ENCODE results near the gene ST3GAL3. TPM values are rescaled to one million over a fixed set of nuclear protein-coding genes. Genes with fewer than 3 reads are reported as not detected.

Gene ST3GAL3
- polyA plus RNA-seq, 1 donor (not counting 4 experiments of a cell fraction or from before 2014, with no cell fraction given): 10.0 TPM

GRCh38 chr1:43779266-43779665, 71.9 kb downstream of the ST3GAL3 start:
- H4K20me1 ChIP-seq (ENCODE audit: control insufficient read depth, extremely low read depth, insufficient read depth, low read length): no peaks in the 10 kb centered on the region
- H3K36me3 ChIP-seq (ENCODE audit: control insufficient read depth in 2 of 2, extremely low read depth in 1 of 2, insufficient read depth in 2 of 2, low read length in 2 of 2): no peaks in the 10 kb centered on the region
- no peak overlapping the region for H3K9ac ChIP-seq (ENCODE audit: control insufficient read depth, extremely low read depth, insufficient read depth, low read length)
- H3K27me3 ChIP-seq (ENCODE audit: control insufficient read depth, extremely low read depth, insufficient read depth, low read length): no peaks in the 10 kb centered on the region
- dilution Hi-C loops (cut with MboI; ENCODE audit: extremely low pct_ligation_motif_present, low sequenced_read_pairs): no loop called here
- H3K4me3 ChIP-seq (ENCODE audit: control insufficient read depth in 2 of 3, extremely low read depth in 1 of 3, insufficient read depth in 2 of 3, low read depth in 1 of 3, low read length in 3 of 3): no peak overlapping the region
- H3K27ac ChIP-seq (ENCODE audit: control insufficient read depth, insufficient read depth, low read length): no peak overlapping the region
- no peaks in the 10 kb centered on the region for H3K9me1 ChIP-seq (ENCODE audit: control insufficient read depth, extremely low read depth, insufficient read depth, low read length)
- no peaks in the 10 kb centered on the region for H3K9me3 ChIP-seq (ENCODE audit: control insufficient read depth, low read depth, low read length)
- no peak overlapping the region for H2AFZ ChIP-seq (ENCODE audit: control insufficient read depth, low read length)
- DNase-seq (ENCODE audit: low read depth, low spot score) (no peak), FAIRE-seq (no peak)
- no peak for TF ChIP-seq EZH2 (IDR thresholded peaks at IDR 0.05; ENCODE audit: low read length)
- TF ChIP-seq CTCF (optimal IDR thresholded peaks at IDR 0.05 in 1 of 3, IDR thresholded peaks at IDR 0.05 in 1 of 3, conservative IDR thresholded peaks at IDR 0.05 in 1 of 3; ENCODE audit: extremely low read depth in 1 of 3, insufficient read depth in 2 of 3, low read length in 3 of 3): no peak
- H3K4me1 ChIP-seq (ENCODE audit: control insufficient read depth, extremely low read depth, insufficient read depth, low read length): peaks cover 22% of the 10 kb centered on the region
- no peaks in the 10 kb centered on the region for H3K79me2 ChIP-seq (ENCODE audit: control insufficient read depth, insufficient read depth, low read length)
- no peak overlapping the region for H3K4me2 ChIP-seq (ENCODE audit: control insufficient read depth, extremely low read depth, insufficient read depth, low read depth, low read length)

- TF ChIP-seq EZH2 (IDR thresholded peaks at IDR 0.05; ENCODE audit: low read length) (no peak), CTCF (optimal IDR thresholded peaks at IDR 0.05 in 1 of 3, IDR thresholded peaks at IDR 0.05 in 1 of 3, conservative IDR thresholded peaks at IDR 0.05 in 1 of 3; ENCODE audit: extremely low read depth in 1 of 3, insufficient read depth in 2 of 3, low read length in 3 of 3) (no peak)
- dilution Hi-C loops (cut with MboI; ENCODE audit: extremely low pct_ligation_motif_present, low sequenced_read_pairs): no loop called here
Measured at GRCh38 chr1:43779805-43780403, 72.6 kb downstream of the ST3GAL3 start.

More at GRCh38 chr1:43779805-43780403, 72.6 kb downstream of the ST3GAL3 start:
- DNase-seq (ENCODE audit: low read depth, low spot score) (no peak), FAIRE-seq (no peak)
- H3K27me3 ChIP-seq (ENCODE audit: control insufficient read depth, extremely low read depth, insufficient read depth, low read length): no peaks in the 10 kb centered on the region
- no peaks in the 10 kb centered on the region for H3K79me2 ChIP-seq (ENCODE audit: control insufficient read depth, insufficient read depth, low read length)
- H3K4me1 ChIP-seq (ENCODE audit: control insufficient read depth, extremely low read depth, insufficient read depth, low read length): peaks cover 16% of the 10 kb centered on the region
- H3K9me1 ChIP-seq (ENCODE audit: control insufficient read depth, extremely low read depth, insufficient read depth, low read length): no peaks in the 10 kb centered on the region
- H3K36me3 ChIP-seq (ENCODE audit: control insufficient read depth in 2 of 2, extremely low read depth in 1 of 2, insufficient read depth in 2 of 2, low read length in 2 of 2): no peaks in the 10 kb centered on the region
- H3K4me2 ChIP-seq (ENCODE audit: control insufficient read depth, extremely low read depth, insufficient read depth, low read depth, low read length): no peak overlapping the region
- H4K20me1 ChIP-seq (ENCODE audit: control insufficient read depth, extremely low read depth, insufficient read depth, low read length): no peaks in the 10 kb centered on the region
- no peak overlapping the region for H3K9ac ChIP-seq (ENCODE audit: control insufficient read depth, extremely low read depth, insufficient read depth, low read length)
- no peaks in the 10 kb centered on the region for H3K9me3 ChIP-seq (ENCODE audit: control insufficient read depth, low read depth, low read length)
- H3K4me3 ChIP-seq (ENCODE audit: control insufficient read depth in 2 of 3, extremely low read depth in 1 of 3, insufficient read depth in 2 of 3, low read depth in 1 of 3, low read length in 3 of 3): no peak overlapping the region
- no peak overlapping the region for H2AFZ ChIP-seq (ENCODE audit: control insufficient read depth, low read length)
- no peak overlapping the region for H3K27ac ChIP-seq (ENCODE audit: control insufficient read depth, insufficient read depth, low read length)

All from keratinocyte (primary cell).